ENCODE data around the gene LAGE3.

- TF ChIP-seq, protein P1, sequence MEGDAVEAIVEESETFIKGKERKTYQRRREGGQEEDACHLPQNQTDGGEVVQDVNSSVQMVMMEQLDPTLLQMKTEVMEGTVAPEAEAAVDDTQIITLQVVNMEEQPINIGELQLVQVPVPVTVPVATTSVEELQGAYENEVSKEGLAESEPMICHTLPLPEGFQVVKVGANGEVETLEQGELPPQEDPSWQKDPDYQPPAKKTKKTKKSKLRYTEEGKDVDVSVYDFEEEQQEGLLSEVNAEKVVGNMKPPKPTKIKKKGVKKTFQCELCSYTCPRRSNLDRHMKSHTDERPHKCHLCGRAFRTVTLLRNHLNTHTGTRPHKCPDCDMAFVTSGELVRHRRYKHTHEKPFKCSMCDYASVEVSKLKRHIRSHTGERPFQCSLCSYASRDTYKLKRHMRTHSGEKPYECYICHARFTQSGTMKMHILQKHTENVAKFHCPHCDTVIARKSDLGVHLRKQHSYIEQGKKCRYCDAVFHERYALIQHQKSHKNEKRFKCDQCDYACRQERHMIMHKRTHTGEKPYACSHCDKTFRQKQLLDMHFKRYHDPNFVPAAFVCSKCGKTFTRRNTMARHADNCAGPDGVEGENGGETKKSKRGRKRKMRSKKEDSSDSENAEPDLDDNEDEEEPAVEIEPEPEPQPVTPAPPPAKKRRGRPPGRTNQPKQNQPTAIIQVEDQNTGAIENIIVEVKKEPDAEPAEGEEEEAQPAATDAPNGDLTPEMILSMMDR (IDR thresholded peaks at IDR 0.05): no peak
- TF ChIP-seq POLR2A (IDR thresholded peaks at IDR 0.05): no peak
Observed at GRCh38 chrX:154434394-154435168, 44.5 kb downstream of the LAGE3 start.
